Endothelial cell of umbilical vein (primary cell): ENCODE data around the gene ZNF543. TPM values are rescaled to one million over a fixed set of nuclear protein-coding genes. Genes with fewer than 3 reads are reported as not detected.

ENCODE experiments used
- BruUV-seq: library from RNA; stranded (reverse); fragments of 400-500 nt; replicated peaks from 2 replicates; lab custom pipeline; 2021; lab: Mats Ljungman, UMichigan
- CTCF ChIA-PET: fragments of 300-600, 350-600 bp; sonication (Branson Sonifier 250); formaldehyde crosslinking; loops from one replicate; lab custom pipeline; 2021; ENCODE audit warnings: antibody characterized with exemption, inconsistent platforms; lab: Charles Lee
- POLR2A ChIA-PET: fragments of 300-600, 350-600 bp; sonication (Branson Sonifier 250); formaldehyde crosslinking; loops from one replicate; lab custom pipeline; 2021; ENCODE audit warnings: antibody characterized with exemption, inconsistent platforms; lab: Charles Lee
- DNase-seq: peaks from one replicate; pipeline ENCODE4 v3.0.0-alpha.2; 2011; ENCODE audit warnings: low read depth, low spot score
- FAIRE-seq: peaks from 2 replicates; lab custom pipeline; 2011; peaks lifted over from hg19 to GRCh38; lab: Jason Lieb, UNC
- H2AFZ ChIP-seq: 2 replicates; pipeline ENCODE4 v1.6.0; 2012; ENCODE audit warnings: low read depth, low read length, control low read depth, inconsistent platforms
- H3K27ac ChIP-seq: 2 replicates; pipeline ENCODE4 v1.5.1; 2011; ENCODE audit warnings: low read depth, mild to moderate bottlenecking, control low read depth, low read length, moderate library complexity; ENCODE audit not compliant: insufficient read depth
- H3K27me3 ChIP-seq, 2 experiments: 2 replicates each; pipeline versions ENCODE4 v1.6.0 to v1.6.1; 2011; ENCODE audit warnings: low read length in 2 of 2, mixed read lengths in 1 of 2; ENCODE audit not compliant: control insufficient read depth in 2 of 2, insufficient read depth in 2 of 2
- H3K36me3 ChIP-seq, 2 experiments: 2 replicates in 1 of 2; 3 replicates in 1 of 2; pipeline ENCODE4 v1.5.1; 2011; ENCODE audit warnings: low read length in 2 of 2, mild to moderate bottlenecking in 1 of 2, moderate library complexity in 1 of 2; ENCODE audit not compliant: control insufficient read depth in 2 of 2, insufficient read depth in 2 of 2; ENCODE audit errors: extremely low read depth in 1 of 2
- H3K4me1 ChIP-seq: 3 replicates; pipeline ENCODE4 v1.5.1; 2011; ENCODE audit warnings: mild to moderate bottlenecking, low read length; ENCODE audit not compliant: control insufficient read depth, insufficient read depth; ENCODE audit errors: extremely low read depth
- H3K4me2 ChIP-seq: 2 replicates; pipeline ENCODE4 v1.6.1; 2011; ENCODE audit warnings: low read length, control low read depth, mixed read lengths; ENCODE audit not compliant: insufficient read depth
- H3K4me3 ChIP-seq, 3 experiments: fragments of 200-600 bp in 1 of 3; sonication (generic), shearing (Covaris generic) in 1 of 3; replicated peaks in 1 of 3; 2 replicates each; pipeline ENCODE4 v1.5.1; 2011 to 2016; ENCODE audit warnings: control low read depth in 3 of 3, low read length in 3 of 3, mild to moderate bottlenecking in 2 of 3, inconsistent platforms in 1 of 3, low read depth in 1 of 3, moderate library complexity in 1 of 3; ENCODE audit not compliant: insufficient read depth in 1 of 3
- H3K79me2 ChIP-seq: 2 replicates; pipeline ENCODE4 v1.6.0; 2012; ENCODE audit warnings: low read length, inconsistent platforms; ENCODE audit not compliant: control insufficient read depth, insufficient read depth
- H3K9ac ChIP-seq: replicated peaks from 2 replicates; pipeline ENCODE3; 2011; ENCODE audit warnings: low read length, control low read depth; ENCODE audit not compliant: insufficient read depth; ENCODE audit errors: extremely low read depth
- H3K9me1 ChIP-seq: replicated peaks from 3 replicates; pipeline ENCODE4 v1.6.0; 2011; ENCODE audit warnings: mild to moderate bottlenecking, low read length; ENCODE audit not compliant: control insufficient read depth, insufficient read depth; ENCODE audit errors: extremely low read depth
- H3K9me3 ChIP-seq: replicated peaks from 2 replicates; pipeline ENCODE4 v1.5.1; 2012; ENCODE audit warnings: low read length, inconsistent platforms; ENCODE audit not compliant: control insufficient read depth, insufficient read depth
- H4K20me1 ChIP-seq: replicated peaks from 2 replicates; pipeline ENCODE3; 2011; ENCODE audit warnings: mild to moderate bottlenecking, low read length; ENCODE audit not compliant: control insufficient read depth, insufficient read depth; ENCODE audit errors: extremely low read depth
- CTCF ChIP-seq, 2 donors: IDR thresholded peaks; 1 replicate in 1 of 2; 2 replicates in 1 of 2; pipeline ENCODE4 v1.5.1; 2011; ENCODE audit warnings: low read length in 2 of 2, mild to moderate bottlenecking in 2 of 2, moderate library complexity in 2 of 2, control low read depth in 1 of 2, inconsistent platforms in 1 of 2, low read depth in 1 of 2; ENCODE audit not compliant: insufficient read depth in 1 of 2; ENCODE audit errors: extremely low read depth in 1 of 2
- EZH2 ChIP-seq: IDR thresholded peaks from 2 replicates; pipeline ENCODE4 v1.6.1; 2012; ENCODE audit warnings: borderline replicate concordance, low read depth, mild to moderate bottlenecking, moderate library complexity, low read length, inconsistent platforms; ENCODE audit not compliant: severe bottlenecking
- FOS ChIP-seq: IDR thresholded peaks from 2 replicates; pipeline ENCODE4 v1.6.1; 2011; ENCODE audit warnings: mild to moderate bottlenecking, low read length, moderate library complexity, borderline replicate concordance; ENCODE audit not compliant: insufficient read depth
- GATA2 ChIP-seq: IDR thresholded peaks from 2 replicates; pipeline ENCODE4 v1.7.0; 2011; ENCODE audit warnings: low read depth, mild to moderate bottlenecking, moderate library complexity, mixed read lengths, low read length; ENCODE audit not compliant: insufficient read length, insufficient read depth
- JUN ChIP-seq: IDR thresholded peaks from 2 replicates; pipeline ENCODE4 v1.6.1; 2011; ENCODE audit warnings: borderline replicate concordance, low read depth; ENCODE audit not compliant: insufficient read length, insufficient read depth
- MAX ChIP-seq: IDR thresholded peaks from 2 replicates; pipeline ENCODE4 v1.6.1; 2011; ENCODE audit not compliant: insufficient read depth, insufficient read length
- MYC ChIP-seq: IDR thresholded peaks from one replicate; pipeline ENCODE4 v1.6.1; 2011; ENCODE audit warnings: mild to moderate bottlenecking, low read depth, low read length
- POLR2A ChIP-seq: IDR thresholded peaks from 2 replicates; pipeline ENCODE4 v1.6.1; 2012; ENCODE audit warnings: low read depth, mild to moderate bottlenecking, control low read depth, low read length
- POLR2AphosphoS5 ChIP-seq: IDR thresholded peaks from 2 replicates; pipeline ENCODE4 v1.6.1; 2012; ENCODE audit warnings: low read depth, mild to moderate bottlenecking, control low read depth, low read length, moderate library complexity; ENCODE audit not compliant: insufficient read depth
- dilution Hi-C: fragments of 300-500 bp; cut with MboI; formaldehyde crosslinking; loops from one replicate; pipeline ENCODE4 v1.15.0; 2019; ENCODE audit warnings: low sequenced_read_pairs; ENCODE audit not compliant: extremely low pct_ligation_motif_present
- intact Hi-C: fragments of 100-400 bp; cut with micrococcal nuclease; formaldehyde crosslinking; loops from one replicate; pipeline ENCODE4 v1.10.0; 2022
- polyA plus RNA-seq, 4 experiments: library from polyadenylated mRNA; depleted of rRNA in 3 of 4; stranded (reverse) in 3 of 4; unstranded in 1 of 4; fragments of >200 nt; gene quantifications; 2 replicates each; pipeline versions ENCODE4 v1.2.1 to v1.2.3, GENCODE V29; 2011 to 2012; ENCODE audit warnings: missing spikeins in 1 of 4
- total RNA-seq: library from RNA; stranded (reverse); gene quantifications from 2 replicates; pipeline ENCODE4 v1.2.3, GENCODE V29; 2021

ZNF543 gene
- total and polyA plus RNA-seq, 2 donors (not counting 3 experiments of a cell fraction or from before 2014, with no cell fraction given) = 1.1 to 5.3 TPM

GRCh38 chr19:57359300-57359699, 39.0 kb downstream of the ZNF543 start:
- Histone ChIP-seq H4K20me1 (no peaks in the 10 kb centered on the region), H3K9me1 (no peaks in the 10 kb centered on the region), H3K27me3 (no peaks in the 10 kb centered on the region), H3K79me2 (peaks cover 3% of the 10 kb centered on the region), H3K4me1 (peaks cover 8% of the 10 kb centered on the region), H3K9me3 (peaks cover 16% of the 10 kb centered on the region), H3K36me3 (peaks cover 9 to 31% of the 10 kb centered on the region in 2 experiments), H3K9ac (no peak overlapping the region), H3K4me2 (no peak overlapping the region), H3K27ac (no peak overlapping the region), H2AFZ (no peak overlapping the region), H3K4me3 (no peak overlapping the region)
- intact Hi-C loops = no loop called here
- CTCF ChIA-PET = no interaction called here
- dilution Hi-C loops = no loop called here
- TF ChIP-seq GATA2 = no peak
- TF ChIP-seq POLR2AphosphoS5 = no peak
- FAIRE-seq (no peak), DNase-seq (no peak)
- POLR2A ChIA-PET = no interaction called here
- no TSS peak for BruUV-seq

GRCh38 chr19:57362419-57362818, 42.1 kb downstream of the ZNF543 start:
- Histone ChIP-seq H4K20me1 (no peaks in the 10 kb centered on the region), H3K9ac (peak overlapping the region; percentile 26), H3K9me3 (peaks cover 5% of the 10 kb centered on the region), H3K4me3 (peak overlapping the region in 1 of 3 experiments; percentile 52), H3K36me3 (peaks cover 0 to 3% of the 10 kb centered on the region in 2 experiments), H2AFZ (peak overlapping the region; percentile 55), H3K4me1 (peaks cover 8% of the 10 kb centered on the region), H3K4me2 (peak overlapping the region; percentile 60), H3K9me1 (no peaks in the 10 kb centered on the region), H3K79me2 (peaks cover 3% of the 10 kb centered on the region), H3K27ac (no peak overlapping the region), H3K27me3 (no peaks in the 10 kb centered on the region)
- FAIRE-seq (no peak), DNase-seq (no peak)
- dilution Hi-C loops (no loop called here), intact Hi-C loops (no loop called here)
- BruUV-seq = no TSS peak
- POLR2A ChIA-PET = interaction anchor here (1.4 kb wide), 1 partner anchor 12 kb away, joined by 3 read pairs; no protein-coding TSS in a partner anchor
- CTCF ChIA-PET = interaction anchor here (0.5 kb wide), 1 partner anchor 27 kb away, joined by 3 read pairs; the partner anchor contains the start of gene ZNF548
- TF ChIP-seq CTCF (IDR thresholded peaks at IDR 0.05; ENCODE audit: extremely low read depth in 1 of 2, insufficient read depth in 1 of 2, low read depth in 1 of 2, low read length in 2 of 2) (no peak), MYC (no peak), POLR2AphosphoS5 (no peak), MAX (no peak), JUN (no peak), FOS (no peak), EZH2 (no peak), GATA2 (no peak), POLR2A (no peak)
